GM12878 (cell line): Measurements from ENCODE around the gene CCNY.

Source experiments
- CHD2 ChIP-seq: IDR thresholded peaks from 2 replicates; pipeline ENCODE4 v1.6.1; 2011; ENCODE audit warnings: low read depth, low read length, improper control_type of control experiment, borderline replicate concordance
- FOXK2 ChIP-seq: fragments of 450-650 bp; IDR thresholded peaks from 2 replicates; pipeline ENCODE4 v1.6.1; 2017; ENCODE audit warnings: mild to moderate bottlenecking, moderate library complexity
- PML ChIP-seq: IDR thresholded peaks from 2 replicates; pipeline ENCODE4 v1.6.1; 2012; ENCODE audit warnings: low read length, inconsistent platforms
- POLR2AphosphoS5 ChIP-seq: IDR thresholded peaks from 2 replicates; pipeline ENCODE4 v1.6.1; 2011; ENCODE audit warnings: mild to moderate bottlenecking, low read length, inconsistent platforms
- SREBF2 ChIP-seq: IDR thresholded peaks from 2 replicates; pipeline ENCODE4 v1.6.1; 2012; ENCODE audit warnings: mild to moderate bottlenecking, low read length
- TCF12 ChIP-seq: IDR thresholded peaks from 2 replicates; pipeline ENCODE4 v1.6.1; 2011; ENCODE audit warnings: low read depth, mild to moderate bottlenecking, low read length
- ZNF274 ChIP-seq: IDR thresholded peaks from one replicate; pipeline ENCODE4 v1.8.0; 2011; ENCODE audit not compliant: insufficient read length, insufficient read depth
- ZZZ3 ChIP-seq: IDR thresholded peaks from 2 replicates; pipeline ENCODE4 v1.6.1; 2011; ENCODE audit warnings: low read depth; ENCODE audit not compliant: control insufficient read depth, insufficient read length
- TF ChIP-seq, protein P1 (sequence below), 3 experiments: IDR thresholded peaks in 2 of 3; conservative IDR thresholded peaks in 1 of 3; 2 replicates each; pipeline ENCODE4 v1.5.1; 2011; ENCODE audit warnings: low read depth in 3 of 3, low read length in 3 of 3, mild to moderate bottlenecking in 3 of 3, control low read depth in 2 of 3, moderate library complexity in 2 of 3, inconsistent platforms in 1 of 3, mixed read lengths in 1 of 3; ENCODE audit not compliant: control insufficient read depth in 2 of 3, insufficient read depth in 1 of 3; ENCODE audit errors: extremely low read depth in 1 of 3

GRCh38 chr10:35611750-35612149 is 275.4 kb downstream of the CCNY start:
- no peak for TF ChIP-seq ZZZ3
- TF ChIP-seq ZNF274 = no peak
- no peak for TF ChIP-seq TCF12
- TF ChIP-seq, protein P1, sequence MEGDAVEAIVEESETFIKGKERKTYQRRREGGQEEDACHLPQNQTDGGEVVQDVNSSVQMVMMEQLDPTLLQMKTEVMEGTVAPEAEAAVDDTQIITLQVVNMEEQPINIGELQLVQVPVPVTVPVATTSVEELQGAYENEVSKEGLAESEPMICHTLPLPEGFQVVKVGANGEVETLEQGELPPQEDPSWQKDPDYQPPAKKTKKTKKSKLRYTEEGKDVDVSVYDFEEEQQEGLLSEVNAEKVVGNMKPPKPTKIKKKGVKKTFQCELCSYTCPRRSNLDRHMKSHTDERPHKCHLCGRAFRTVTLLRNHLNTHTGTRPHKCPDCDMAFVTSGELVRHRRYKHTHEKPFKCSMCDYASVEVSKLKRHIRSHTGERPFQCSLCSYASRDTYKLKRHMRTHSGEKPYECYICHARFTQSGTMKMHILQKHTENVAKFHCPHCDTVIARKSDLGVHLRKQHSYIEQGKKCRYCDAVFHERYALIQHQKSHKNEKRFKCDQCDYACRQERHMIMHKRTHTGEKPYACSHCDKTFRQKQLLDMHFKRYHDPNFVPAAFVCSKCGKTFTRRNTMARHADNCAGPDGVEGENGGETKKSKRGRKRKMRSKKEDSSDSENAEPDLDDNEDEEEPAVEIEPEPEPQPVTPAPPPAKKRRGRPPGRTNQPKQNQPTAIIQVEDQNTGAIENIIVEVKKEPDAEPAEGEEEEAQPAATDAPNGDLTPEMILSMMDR (IDR thresholded peaks at IDR 0.05 in 2 of 3, conservative IDR thresholded peaks at IDR 0.05 in 1 of 3; ENCODE audit: control insufficient read depth in 2 of 3, extremely low read depth in 1 of 3, insufficient read depth in 1 of 3, low read depth in 3 of 3, low read length in 3 of 3) = no peak
- no peak for TF ChIP-seq FOXK2
- no peak for TF ChIP-seq POLR2AphosphoS5
- no peak for TF ChIP-seq CHD2
- no peak for TF ChIP-seq PML
- TF ChIP-seq SREBF2 = no peak
